CD4-positive, alpha-beta T cell (primary cell): ENCODE data around the gene FAM110A. TPM values are rescaled to one million over a fixed set of nuclear protein-coding genes. Genes with fewer than 3 reads are reported as not detected.

ENCODE experiments used
- ATAC-seq: fragments of 200-7000 bp; cut with Tn5 transposase; one replicate; pipeline ENCODE4 v1.10.0; 2022; ENCODE audit warnings: mild to moderate bottlenecking; ENCODE audit not compliant: poor library complexity
- CTCF ChIA-PET: fragments of 350-600 bp; sonication (Branson Sonifier 250); formaldehyde crosslinking; loops from one replicate; lab custom pipeline; 2021; ENCODE audit warnings: antibody characterized with exemption, inconsistent platforms; lab: Charles Lee
- POLR2A ChIA-PET: fragments of 350-600 bp; sonication (Branson Sonifier 250); formaldehyde crosslinking; loops from one replicate; lab custom pipeline; 2021; ENCODE audit warnings: antibody characterized with exemption, inconsistent platforms; lab: Charles Lee
- DNase-seq, 14 experiments: peaks; one replicate each; pipeline ENCODE4 v3.0.0-alpha.2; 2013 to 2020; ENCODE audit warnings: mixed read lengths in 2 of 14
- H3K27ac ChIP-seq, 2 donors: one replicate each; pipeline versions ENCODE4 v1.5.1 to v1.7.0; 2013; ENCODE audit warnings: low read length in 2 of 2, low read depth in 1 of 2, mild to moderate bottlenecking in 1 of 2
- H3K27me3 ChIP-seq, 2 experiments: 1 replicate in 1 of 2; 2 replicates in 1 of 2; pipeline versions ENCODE4 v1.6.1 to v1.7.0; 2013; ENCODE audit warnings: low read length in 2 of 2, control low read depth in 1 of 2, mild to moderate bottlenecking in 1 of 2, moderate library complexity in 1 of 2; ENCODE audit not compliant: insufficient read depth in 2 of 2, control insufficient read depth in 1 of 2
- H3K36me3 ChIP-seq: one replicate; pipeline ENCODE4 v1.6.1; 2013; ENCODE audit warnings: low read length, control low read depth; ENCODE audit not compliant: insufficient read depth
- H3K4me1 ChIP-seq: one replicate; pipeline ENCODE4 v1.6.1; 2013; ENCODE audit warnings: low read length, control low read depth; ENCODE audit not compliant: insufficient read depth
- H3K4me3 ChIP-seq: one replicate; pipeline ENCODE4 v1.5.1; 2013; ENCODE audit warnings: mild to moderate bottlenecking, low read length, moderate library complexity
- H3K9me3 ChIP-seq, 2 experiments: 1 replicate in 1 of 2; 2 replicates in 1 of 2; pipeline versions ENCODE4 v1.6.1 to v1.7.0; 2013; ENCODE audit warnings: low read length in 2 of 2, mild to moderate bottlenecking in 2 of 2, control low read depth in 1 of 2, moderate library complexity in 1 of 2; ENCODE audit not compliant: control insufficient read depth in 1 of 2, insufficient read depth in 1 of 2
- H3K27ac Mint-ChIP-seq: one replicate; pipeline ENCODE4 v1.8.0; 2020; ENCODE audit warnings: mixed read lengths
- H3K27me3 Mint-ChIP-seq: one replicate; pipeline ENCODE4 v1.8.0; 2021; ENCODE audit warnings: mixed read lengths
- H3K36me3 Mint-ChIP-seq: one replicate; pipeline ENCODE4 v1.8.0; 2021; ENCODE audit warnings: low read depth, mixed read lengths
- H3K4me1 Mint-ChIP-seq: one replicate; pipeline ENCODE4 v1.8.0; 2021; ENCODE audit warnings: low read depth, mixed read lengths
- H3K4me3 Mint-ChIP-seq: one replicate; pipeline ENCODE4 v1.8.0; 2020; ENCODE audit warnings: mild to moderate bottlenecking, mixed read lengths
- H3K9me3 Mint-ChIP-seq: one replicate; pipeline ENCODE4 v1.8.0; 2020; ENCODE audit warnings: mixed read lengths
- intact Hi-C, 2 experiments: fragments of 100-400 bp; cut with DNase I in 1 of 2; cut with micrococcal nuclease in 1 of 2; formaldehyde crosslinking; loops; one replicate each; pipeline versions ENCODE4 v1.15.1 to v1.9.0; 2023 to 2025; cut with DNase I, micrococcal nuclease
- total RNA-seq, 174 experiments: library from RNA in 2 of 174; stranded (reverse) in 2 of 174; gene quantifications; one replicate each; pipeline ENCODE4 v1.2.3 and lab custom pipeline; 2021 to 2026
- TF ChIP-seq, protein P1 (sequence below): fragments of 200-600 bp; IDR thresholded peaks from one replicate; pipeline ENCODE4 v1.8.0; 2022; ENCODE audit warnings: antibody characterized with exemption, mild to moderate bottlenecking

The FAM110A gene
- total RNA-seq, 2 experiments from 2014 or later: 4.5 to 4.8 TPM

DNA sequence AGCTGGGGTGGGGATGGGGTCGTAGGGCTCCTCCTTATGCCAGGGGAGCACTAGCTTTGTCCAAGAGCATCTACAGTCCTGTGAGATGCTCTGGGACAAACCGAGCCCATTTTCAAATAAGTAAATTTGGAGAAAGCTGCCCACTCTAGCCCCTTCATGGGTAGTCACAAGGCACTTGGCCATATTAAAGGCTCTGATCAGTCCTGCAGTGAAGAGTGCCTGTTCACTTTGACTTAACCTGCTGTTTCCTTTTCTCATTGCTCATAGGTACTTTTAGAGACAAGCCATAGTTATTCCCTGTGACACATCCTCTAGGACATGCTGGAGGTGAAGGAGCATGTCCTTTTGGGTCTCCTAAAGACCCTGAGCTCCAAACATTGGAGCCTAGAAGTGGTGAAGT is 38.4 kb downstream of the FAM110A start:
- H3K4me3 Mint-ChIP-seq: no peak overlapping the region
- no peak overlapping the region for H3K27ac Mint-ChIP-seq
- H3K9me3 Mint-ChIP-seq: no peaks in the 10 kb centered on the region
- no peaks in the 10 kb centered on the region for H3K4me1 Mint-ChIP-seq
- peaks cover 4% of the 10 kb centered on the region for H3K27me3 Mint-ChIP-seq
- H3K27me3 ChIP-seq: no peaks in the 10 kb centered on the region
- intact Hi-C loops: no loop called here
- no peaks in the 10 kb centered on the region for H3K36me3 ChIP-seq
- ChIA-PET CTCF (no interaction called here), POLR2A (interaction anchor here (1.2 kb wide), 1 partner anchor 39 kb away, joined by 3 read pairs; the partner anchor contains the start of gene FAM110A)
- no peak for ATAC-seq
- no peaks in the 10 kb centered on the region for H3K36me3 Mint-ChIP-seq
- no peak overlapping the region for H3K4me3 ChIP-seq
- H3K27ac ChIP-seq: no peak overlapping the region
- no peaks in the 10 kb centered on the region for H3K9me3 ChIP-seq
- no peak for DNase-seq
- H3K4me1 ChIP-seq: no peaks in the 10 kb centered on the region
- TF ChIP-seq, protein P1, sequence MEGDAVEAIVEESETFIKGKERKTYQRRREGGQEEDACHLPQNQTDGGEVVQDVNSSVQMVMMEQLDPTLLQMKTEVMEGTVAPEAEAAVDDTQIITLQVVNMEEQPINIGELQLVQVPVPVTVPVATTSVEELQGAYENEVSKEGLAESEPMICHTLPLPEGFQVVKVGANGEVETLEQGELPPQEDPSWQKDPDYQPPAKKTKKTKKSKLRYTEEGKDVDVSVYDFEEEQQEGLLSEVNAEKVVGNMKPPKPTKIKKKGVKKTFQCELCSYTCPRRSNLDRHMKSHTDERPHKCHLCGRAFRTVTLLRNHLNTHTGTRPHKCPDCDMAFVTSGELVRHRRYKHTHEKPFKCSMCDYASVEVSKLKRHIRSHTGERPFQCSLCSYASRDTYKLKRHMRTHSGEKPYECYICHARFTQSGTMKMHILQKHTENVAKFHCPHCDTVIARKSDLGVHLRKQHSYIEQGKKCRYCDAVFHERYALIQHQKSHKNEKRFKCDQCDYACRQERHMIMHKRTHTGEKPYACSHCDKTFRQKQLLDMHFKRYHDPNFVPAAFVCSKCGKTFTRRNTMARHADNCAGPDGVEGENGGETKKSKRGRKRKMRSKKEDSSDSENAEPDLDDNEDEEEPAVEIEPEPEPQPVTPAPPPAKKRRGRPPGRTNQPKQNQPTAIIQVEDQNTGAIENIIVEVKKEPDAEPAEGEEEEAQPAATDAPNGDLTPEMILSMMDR: no peak

DNA sequence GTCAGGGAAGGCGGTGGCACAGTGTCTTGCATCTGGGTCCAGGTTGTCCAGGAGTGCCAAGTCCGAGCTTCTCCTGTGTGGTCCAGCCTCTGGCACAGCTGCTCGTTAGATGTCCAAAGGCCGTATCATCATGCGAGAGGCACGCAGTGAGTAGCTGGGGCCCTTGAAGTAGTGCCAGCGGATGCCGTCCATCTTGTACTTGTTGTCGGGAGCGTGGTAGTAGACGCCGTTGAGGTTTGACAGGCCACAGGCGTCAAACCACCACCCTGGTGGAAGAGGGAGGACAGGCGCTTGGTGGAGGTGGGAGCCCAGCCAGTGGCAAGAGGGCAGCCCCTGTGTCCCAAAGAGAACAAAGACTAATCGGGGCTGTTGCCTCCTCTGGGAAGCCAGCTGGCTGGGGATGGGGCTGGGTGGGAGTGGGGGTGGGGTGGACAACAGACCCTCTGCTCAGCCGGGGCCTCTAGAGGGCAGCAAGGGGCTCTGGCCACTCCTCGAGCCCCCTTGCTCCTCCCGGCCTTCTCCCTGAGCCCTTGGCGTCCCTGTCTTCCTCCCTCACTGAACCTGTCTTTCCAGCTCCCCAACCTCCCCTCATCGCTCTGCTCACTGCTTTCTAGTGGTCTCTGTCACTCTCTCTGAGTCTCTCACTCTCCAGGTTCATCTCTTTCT is 39.5 kb downstream of the FAM110A start:
- POLR2A ChIA-PET: no interaction called here
- DNase-seq (no peak), ATAC-seq (no peak)
- no peak overlapping the region for H3K27ac Mint-ChIP-seq
- Histone ChIP-seq H3K4me3 (no peak overlapping the region), H3K27me3 (no peaks in the 10 kb centered on the region), H3K27ac (no peak overlapping the region), H3K36me3 (no peaks in the 10 kb centered on the region), H3K4me1 (no peaks in the 10 kb centered on the region), H3K9me3 (no peaks in the 10 kb centered on the region)
- CTCF ChIA-PET: no interaction called here
- H3K27me3 Mint-ChIP-seq: peaks cover 4% of the 10 kb centered on the region
- intact Hi-C loops: no loop called here
- H3K9me3 Mint-ChIP-seq: no peaks in the 10 kb centered on the region
- no peaks in the 10 kb centered on the region for H3K36me3 Mint-ChIP-seq
- H3K4me3 Mint-ChIP-seq: no peak overlapping the region
- no peaks in the 10 kb centered on the region for H3K4me1 Mint-ChIP-seq
- TF ChIP-seq, protein P1: no peak

DNA sequence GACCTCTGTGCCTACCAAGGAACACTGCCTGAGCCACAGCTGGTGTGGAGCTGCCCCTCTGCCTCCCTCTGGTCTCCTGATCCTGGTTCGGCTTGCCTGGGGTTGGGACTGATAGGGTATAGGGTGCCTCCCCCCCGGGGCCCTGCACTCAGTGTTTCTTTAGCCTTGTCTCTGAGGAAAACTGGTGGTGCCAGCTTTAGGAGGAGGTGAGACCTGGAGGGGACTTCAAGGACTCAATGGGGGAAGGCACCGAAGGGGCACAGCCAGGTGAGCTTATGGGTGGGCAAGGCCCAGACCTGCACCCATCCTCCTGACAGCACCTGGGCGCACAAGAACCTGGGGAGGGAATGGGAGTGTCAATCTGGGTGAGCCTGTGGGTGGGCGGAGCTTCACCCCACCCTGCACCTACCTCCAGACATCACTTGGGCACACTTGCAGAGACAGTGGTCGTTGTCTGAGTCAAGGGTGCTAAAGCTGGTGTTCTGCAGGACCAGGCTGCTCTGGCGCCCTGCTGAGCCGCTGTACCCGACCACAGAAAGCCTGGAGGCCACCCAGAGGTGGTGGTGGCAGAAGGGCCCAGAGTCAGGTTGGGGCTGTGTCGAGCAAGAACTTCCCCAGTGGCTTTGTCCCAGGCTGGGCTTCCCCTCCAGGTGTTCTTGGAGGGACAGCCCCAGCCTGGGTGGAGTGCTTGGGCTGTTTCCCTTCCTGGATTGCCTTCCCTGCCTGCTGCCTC is 40.5 kb downstream of the FAM110A start:
- no peak overlapping the region for H3K4me3 ChIP-seq
- no peaks in the 10 kb centered on the region for H3K9me3 ChIP-seq
- POLR2A ChIA-PET: no interaction called here
- no peaks in the 10 kb centered on the region for H3K36me3 ChIP-seq
- Mint-ChIP-seq H3K4me3 (no peak overlapping the region), H3K27ac (no peak overlapping the region), H3K36me3 (no peaks in the 10 kb centered on the region), H3K27me3 (peaks cover 4% of the 10 kb centered on the region), H3K9me3 (no peaks in the 10 kb centered on the region), H3K4me1 (no peaks in the 10 kb centered on the region)
- no peak for DNase-seq
- TF ChIP-seq, protein P1: no peak
- no peak overlapping the region for H3K27ac ChIP-seq
- CTCF ChIA-PET: no interaction called here
- ATAC-seq: no peak
- intact Hi-C loops: no loop called here
- H3K27me3 ChIP-seq: no peaks in the 10 kb centered on the region
- H3K4me1 ChIP-seq: no peaks in the 10 kb centered on the region
